ENCODE results near the gene ANKHD1.

DNA sequence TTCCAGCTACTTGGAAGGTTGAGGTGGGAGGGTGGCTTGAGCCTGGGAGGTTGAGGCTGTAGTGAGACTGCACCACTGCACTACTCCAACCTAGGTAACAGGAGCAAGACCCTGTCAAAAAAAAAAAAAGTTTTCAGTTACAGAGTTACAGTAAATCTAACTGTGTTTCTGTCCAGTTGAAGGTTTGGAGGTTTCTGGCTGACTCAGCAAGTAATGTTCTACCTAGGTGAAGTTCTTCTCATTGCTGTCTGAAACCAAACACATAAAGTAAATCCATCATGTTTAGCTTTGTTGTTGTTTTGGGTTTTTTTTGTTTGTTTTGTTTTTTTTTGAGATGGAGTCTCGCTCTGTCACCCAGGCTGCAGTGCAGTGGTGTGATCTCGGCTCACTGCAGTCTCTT, 7.9 kb upstream of the ANKHD1 start:
- TF ChIP-seq CTCF (IDR thresholded peaks at IDR 0.05; ENCODE audit: low read depth, low read length, missing input control) (no peak), TAF1 (conservative IDR thresholded peaks at IDR 0.05) (no peak), MAX (IDR thresholded peaks at IDR 0.05) (no peak), JUND (IDR thresholded peaks at IDR 0.05) (no peak), YY1 (IDR thresholded peaks at IDR 0.05) (no peak), RAD21 (IDR thresholded peaks at IDR 0.05) (no peak), SP1 (IDR thresholded peaks at IDR 0.05) (no peak)
- TF ChIP-seq, protein P1, sequence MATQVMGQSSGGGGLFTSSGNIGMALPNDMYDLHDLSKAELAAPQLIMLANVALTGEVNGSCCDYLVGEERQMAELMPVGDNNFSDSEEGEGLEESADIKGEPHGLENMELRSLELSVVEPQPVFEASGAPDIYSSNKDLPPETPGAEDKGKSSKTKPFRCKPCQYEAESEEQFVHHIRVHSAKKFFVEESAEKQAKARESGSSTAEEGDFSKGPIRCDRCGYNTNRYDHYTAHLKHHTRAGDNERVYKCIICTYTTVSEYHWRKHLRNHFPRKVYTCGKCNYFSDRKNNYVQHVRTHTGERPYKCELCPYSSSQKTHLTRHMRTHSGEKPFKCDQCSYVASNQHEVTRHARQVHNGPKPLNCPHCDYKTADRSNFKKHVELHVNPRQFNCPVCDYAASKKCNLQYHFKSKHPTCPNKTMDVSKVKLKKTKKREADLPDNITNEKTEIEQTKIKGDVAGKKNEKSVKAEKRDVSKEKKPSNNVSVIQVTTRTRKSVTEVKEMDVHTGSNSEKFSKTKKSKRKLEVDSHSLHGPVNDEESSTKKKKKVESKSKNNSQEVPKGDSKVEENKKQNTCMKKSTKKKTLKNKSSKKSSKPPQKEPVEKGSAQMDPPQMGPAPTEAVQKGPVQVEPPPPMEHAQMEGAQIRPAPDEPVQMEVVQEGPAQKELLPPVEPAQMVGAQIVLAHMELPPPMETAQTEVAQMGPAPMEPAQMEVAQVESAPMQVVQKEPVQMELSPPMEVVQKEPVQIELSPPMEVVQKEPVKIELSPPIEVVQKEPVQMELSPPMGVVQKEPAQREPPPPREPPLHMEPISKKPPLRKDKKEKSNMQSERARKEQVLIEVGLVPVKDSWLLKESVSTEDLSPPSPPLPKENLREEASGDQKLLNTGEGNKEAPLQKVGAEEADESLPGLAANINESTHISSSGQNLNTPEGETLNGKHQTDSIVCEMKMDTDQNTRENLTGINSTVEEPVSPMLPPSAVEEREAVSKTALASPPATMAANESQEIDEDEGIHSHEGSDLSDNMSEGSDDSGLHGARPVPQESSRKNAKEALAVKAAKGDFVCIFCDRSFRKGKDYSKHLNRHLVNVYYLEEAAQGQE (IDR thresholded peaks at IDR 0.05) = no peak
